Ovary (tissue), 9 donors: Measurements from ENCODE around the gene RPN2. TPM values are rescaled to one million over a fixed set of nuclear protein-coding genes. Genes with fewer than 3 reads are reported as not detected.

ENCODE experiments used
- DNase-seq, 5 donors: peaks; one replicate each; pipeline ENCODE4 v3.0.0-alpha.2; 2019 to 2020
- H3K27ac ChIP-seq, 2 donors: fragments of 200-600 bp; one replicate each; pipeline versions ENCODE4 v1.5.1 to v1.8.0; 2019 to 2022
- H3K27me3 ChIP-seq: fragments of 200-600 bp; one replicate; pipeline ENCODE4 v1.8.0; 2022
- H3K36me3 ChIP-seq: fragments of 200-600 bp; sonication (generic); one replicate; pipeline ENCODE4 v1.5.1; 2019
- H3K4me1 ChIP-seq: one replicate; pipeline ENCODE4 v1.8.1; 2013; ENCODE audit warnings: mild to moderate bottlenecking, moderate library complexity; ENCODE audit not compliant: insufficient read depth
- H3K4me3 ChIP-seq: fragments of 200-600 bp; sonication (generic); one replicate; pipeline ENCODE4 v1.5.1; 2017
- H3K9me3 ChIP-seq, 2 donors: fragments of 200-600 bp in 1 of 2; sonication (generic) in 1 of 2; one replicate each; pipeline versions ENCODE4 v1.5.1 to v1.8.1; 2013 to 2019; ENCODE audit warnings: mild to moderate bottlenecking in 1 of 2, moderate library complexity in 1 of 2
- EP300 ChIP-seq: sonication (generic); formaldehyde crosslinking; IDR thresholded peaks from one replicate; pipeline ENCODE4 v1.6.1; 2017; ENCODE audit warnings: antibody characterized with exemption
- POLR2A ChIP-seq: fragments of 450-650 bp; IDR thresholded peaks from one replicate; pipeline ENCODE4 v1.6.1; 2017; ENCODE audit warnings: antibody characterized with exemption, mild to moderate bottlenecking, moderate library complexity
- WGBS, 3 donors: extraction: QIAGEN DNeasy Blood & Tissue Kit in 1 of 3; methylation state at CpG; one replicate each; pipeline versions ENCODE4 v1.1.5 to v1.1.7; 2013 to 2017; 5-methylcytosine and 5-hydroxymethylcytosine counted together
- intact Hi-C, 4 donors: fragments of 100-400 bp; cut with DNase I; formaldehyde crosslinking; loops; one replicate each; pipeline versions ENCODE4 v1.11.0 to v1.15.1; 2022 to 2023
- polyA plus RNA-seq, 2 donors: library from polyadenylated mRNA; stranded (reverse); fragments of 200-250 nt in 1 of 2; fragments of 350-450 nt in 1 of 2; fragmentation: Illumina TruSeq in 1 of 2; extraction: RNeasy Lipid Tissue Mini Kit (QIAGEN cat#74804) in 1 of 2; gene quantifications; one replicate each; pipeline ENCODE4 v1.2.3, GENCODE V29; 2013 to 2014
- total RNA-seq, 7 donors: library from RNA; depleted of rRNA in 2 of 7; stranded (reverse); fragments of >200 nt in 2 of 7; fragmentation: NEBNext Ultra II Directional in 3 of 7; extraction: Animal tissue kit (Norgen Biotek cat#: 25700) in 3 of 7; gene quantifications; one replicate each; pipeline versions ENCODE4 v1.1.0 to v1.2.4, GENCODE V29; 2016 to 2023
- TF ChIP-seq, protein P1 (sequence below), 3 donors: fragments of 450-650 bp in 2 of 3; fragments of 200-600 bp in 1 of 3; IDR thresholded peaks; one replicate each; pipeline versions ENCODE4 v1.5.1 to v1.8.0; 2016 to 2022; ENCODE audit warnings: antibody characterized with exemption in 3 of 3, mild to moderate bottlenecking in 1 of 3
- donor health status: DM: no; HTN: no; CAD: no; lungs with moderate emphysema.
- donor health status: DM: no; HTN: no; CAD: no.
- donor health status: Bipolar disorder and iron deficiency.
- donor health status: DM: yes; HTN: yes; CAD: no.
- donor health status: DM: no; HTN: no; CAD: no.
- donor health status: DM: yes; HTN: yes; CAD: no.

Gene RPN2
- total and polyA plus RNA-seq, 9 donors = 58.3 to 213 (median 102) TPM

DNA sequence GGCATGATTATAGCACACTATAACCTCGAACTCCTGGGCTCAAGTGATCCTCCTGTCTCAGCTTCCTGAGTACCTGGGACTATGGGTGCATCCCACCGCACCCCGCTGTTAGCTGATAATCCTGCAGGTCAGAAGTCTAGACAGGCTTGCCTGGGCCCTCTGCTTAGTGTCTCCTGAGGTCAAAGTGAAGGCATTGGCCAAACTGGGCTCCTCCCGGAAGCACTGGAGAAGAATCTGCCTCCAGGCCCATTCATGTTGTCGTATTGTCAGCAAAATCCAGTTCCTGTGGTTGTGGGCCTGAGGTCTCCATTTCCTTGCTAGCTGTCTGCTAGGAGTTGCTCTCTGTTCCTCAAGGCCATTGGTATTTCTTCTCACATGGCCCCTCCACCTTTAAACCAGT is 6.6 kb downstream of the RPN2 start:
- H3K4me1 ChIP-seq = peaks cover 2% of the 10 kb centered on the region
- no peaks in the 10 kb centered on the region for H3K36me3 ChIP-seq
- H3K4me3 ChIP-seq = no peak overlapping the region
- WGBS, 3 donors = 93 to 97% (median 93%) methylated on average over 5 of the region's 5 CpGs
- TF ChIP-seq EP300 = no peak
- TF ChIP-seq, protein P1, sequence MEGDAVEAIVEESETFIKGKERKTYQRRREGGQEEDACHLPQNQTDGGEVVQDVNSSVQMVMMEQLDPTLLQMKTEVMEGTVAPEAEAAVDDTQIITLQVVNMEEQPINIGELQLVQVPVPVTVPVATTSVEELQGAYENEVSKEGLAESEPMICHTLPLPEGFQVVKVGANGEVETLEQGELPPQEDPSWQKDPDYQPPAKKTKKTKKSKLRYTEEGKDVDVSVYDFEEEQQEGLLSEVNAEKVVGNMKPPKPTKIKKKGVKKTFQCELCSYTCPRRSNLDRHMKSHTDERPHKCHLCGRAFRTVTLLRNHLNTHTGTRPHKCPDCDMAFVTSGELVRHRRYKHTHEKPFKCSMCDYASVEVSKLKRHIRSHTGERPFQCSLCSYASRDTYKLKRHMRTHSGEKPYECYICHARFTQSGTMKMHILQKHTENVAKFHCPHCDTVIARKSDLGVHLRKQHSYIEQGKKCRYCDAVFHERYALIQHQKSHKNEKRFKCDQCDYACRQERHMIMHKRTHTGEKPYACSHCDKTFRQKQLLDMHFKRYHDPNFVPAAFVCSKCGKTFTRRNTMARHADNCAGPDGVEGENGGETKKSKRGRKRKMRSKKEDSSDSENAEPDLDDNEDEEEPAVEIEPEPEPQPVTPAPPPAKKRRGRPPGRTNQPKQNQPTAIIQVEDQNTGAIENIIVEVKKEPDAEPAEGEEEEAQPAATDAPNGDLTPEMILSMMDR (IDR thresholded peaks at IDR 0.05) = no peak
- no peak for TF ChIP-seq POLR2A
- no peaks in the 10 kb centered on the region for H3K9me3 ChIP-seq
- no peak for DNase-seq
- H3K27ac ChIP-seq = no peak overlapping the region
- intact Hi-C loops = no loop called here
- H3K27me3 ChIP-seq = no peaks in the 10 kb centered on the region

DNA sequence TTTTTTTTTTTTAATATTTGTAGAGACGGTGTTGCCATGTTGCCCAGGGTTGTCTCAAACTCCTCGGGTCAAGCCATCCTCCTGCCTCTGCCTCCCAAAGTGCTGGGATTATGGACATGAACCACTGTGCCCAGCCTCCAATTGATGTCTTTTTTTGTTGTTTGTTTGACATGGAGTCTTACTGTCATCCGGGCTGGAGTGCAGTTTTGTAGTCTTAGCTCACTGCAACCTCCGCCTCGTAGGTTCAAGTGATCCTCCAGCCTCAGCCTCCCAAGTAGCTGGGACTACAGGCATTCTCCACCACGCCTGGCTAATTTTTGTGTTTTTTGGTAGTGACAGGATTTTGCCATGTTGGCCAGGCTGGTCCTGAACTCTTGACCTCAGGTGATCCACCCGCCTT is 9.7 kb downstream of the RPN2 start:
- Histone ChIP-seq H3K27ac (no peak overlapping the region), H3K4me1 (peaks cover 1% of the 10 kb centered on the region), H3K36me3 (no peaks in the 10 kb centered on the region), H3K4me3 (no peak overlapping the region), H3K27me3 (no peaks in the 10 kb centered on the region), H3K9me3 (no peaks in the 10 kb centered on the region)
- intact Hi-C loops = no loop called here
- no peak for DNase-seq
- TF ChIP-seq, protein P1 (IDR thresholded peaks at IDR 0.05) = no peak
- TF ChIP-seq EP300 = no peak
- TF ChIP-seq POLR2A = no peak
- WGBS, 3 donors = 80 to 94% (median 84%) methylated on average over 6 to 7 of the region's 7 CpGs

DNA sequence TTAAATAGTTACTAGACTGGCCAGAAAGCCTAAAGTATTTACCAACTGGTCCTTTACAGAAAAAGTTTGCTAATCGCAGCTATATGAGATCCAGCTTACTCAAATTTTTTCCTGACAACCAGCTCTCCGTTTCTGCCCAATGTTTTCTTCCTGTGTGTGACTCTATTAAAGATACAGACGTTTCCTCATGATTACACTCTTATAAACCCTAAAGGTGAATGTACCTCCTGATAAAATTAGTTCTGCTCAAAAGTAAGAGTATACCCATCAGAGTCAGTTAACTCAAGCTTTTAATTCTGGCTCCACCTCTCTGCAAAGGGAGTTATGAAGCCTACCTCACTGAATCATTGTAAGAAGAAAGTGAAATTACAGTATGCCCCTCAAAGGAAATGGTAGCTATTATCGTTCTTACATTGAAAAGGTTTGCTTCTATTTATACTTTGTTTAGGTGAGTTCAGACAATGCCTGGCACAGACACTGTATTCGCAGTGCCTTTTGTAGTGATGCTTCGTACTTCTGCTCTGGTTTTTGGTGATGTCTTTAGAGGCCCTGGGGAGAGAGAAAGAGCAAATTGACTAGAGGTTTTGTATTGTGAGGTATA is 10.4 kb downstream of the RPN2 start:
- no peaks in the 10 kb centered on the region for H3K27me3 ChIP-seq
- TF ChIP-seq, protein P1 (IDR thresholded peaks at IDR 0.05) = no peak
- TF ChIP-seq POLR2A = no peak
- TF ChIP-seq EP300 = no peak
- 52 to 64% (median 59%) methylated on average over 6 of the region's 6 CpGs for WGBS, 3 donors
- H3K4me3 ChIP-seq = no peak overlapping the region
- intact Hi-C loops = loop anchor here in 2 of 4 donors (5.0 to 10.0 kb wide), 2 partner anchors 195 to 208 kb away; no protein-coding TSS in a partner anchor
- H3K4me1 ChIP-seq = peaks cover 1% of the 10 kb centered on the region
- DNase-seq = no peak
- H3K36me3 ChIP-seq = no peaks in the 10 kb centered on the region
- H3K9me3 ChIP-seq = no peaks in the 10 kb centered on the region
- no peak overlapping the region for H3K27ac ChIP-seq

DNA sequence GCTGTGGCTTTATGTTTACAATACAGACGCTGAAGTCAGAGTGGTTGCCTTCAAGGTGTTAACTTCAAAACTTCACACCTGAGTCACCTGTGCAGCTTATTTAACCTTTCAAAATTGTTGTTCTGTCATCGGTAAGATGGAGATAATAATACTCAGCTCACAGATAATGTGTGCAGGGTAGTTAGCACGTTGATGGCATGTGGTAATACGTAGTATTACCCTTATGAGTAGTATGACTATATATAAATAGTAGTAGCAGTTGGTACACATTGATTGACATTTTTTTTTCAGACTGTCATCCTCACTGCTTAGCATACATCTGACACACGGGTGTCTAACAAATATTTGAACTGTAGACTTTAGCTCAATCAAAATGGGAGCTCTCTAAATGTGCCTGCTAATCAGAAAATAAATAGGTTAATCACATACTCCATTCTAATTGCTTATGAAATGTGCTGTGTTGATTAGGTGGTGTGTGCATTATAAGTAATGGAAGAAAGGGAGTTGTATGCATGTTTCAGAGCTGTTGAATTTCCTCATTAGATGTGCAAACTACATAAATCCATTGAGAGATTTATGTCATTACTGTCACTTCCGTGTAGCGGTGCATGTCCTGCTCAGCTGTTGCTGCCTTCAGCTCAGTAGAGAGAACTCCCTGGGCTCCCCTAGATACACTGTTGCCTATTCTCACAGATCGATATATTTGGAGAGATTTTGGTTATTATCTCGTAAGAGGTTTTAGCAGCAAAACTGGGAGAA is 11.4 kb downstream of the RPN2 start:
- H3K9me3 ChIP-seq = no peaks in the 10 kb centered on the region
- no peak overlapping the region for H3K4me3 ChIP-seq
- no peaks in the 10 kb centered on the region for H3K36me3 ChIP-seq
- 72 to 82% (median 77%) methylated on average over 9 of the region's 9 CpGs for WGBS, 3 donors
- H3K27me3 ChIP-seq = no peaks in the 10 kb centered on the region
- no peak overlapping the region for H3K27ac ChIP-seq
- no peak for DNase-seq
- peaks cover 1% of the 10 kb centered on the region for H3K4me1 ChIP-seq
- TF ChIP-seq, protein P1 (IDR thresholded peaks at IDR 0.05) = no peak
- no peak for TF ChIP-seq POLR2A
- TF ChIP-seq EP300 = no peak
- intact Hi-C loops = loop anchor here in 2 of 4 donors (5.0 to 10.0 kb wide), 2 partner anchors 194 to 207 kb away; no protein-coding TSS in a partner anchor
